ENCODE data around the gene NSUN4. TPM values are rescaled to one million over a fixed set of nuclear protein-coding genes. Genes with fewer than 3 reads are reported as not detected.
"Not testable (repeated sequence)": the region's sequence is repeated elsewhere in the genome, so short reads cannot be mapped to it uniquely, and the experiment has no call there.

The NSUN4 gene
- total and polyA plus RNA-seq, 9 donors = 12.2 to 35.2 (median 17.4) TPM

DNA sequence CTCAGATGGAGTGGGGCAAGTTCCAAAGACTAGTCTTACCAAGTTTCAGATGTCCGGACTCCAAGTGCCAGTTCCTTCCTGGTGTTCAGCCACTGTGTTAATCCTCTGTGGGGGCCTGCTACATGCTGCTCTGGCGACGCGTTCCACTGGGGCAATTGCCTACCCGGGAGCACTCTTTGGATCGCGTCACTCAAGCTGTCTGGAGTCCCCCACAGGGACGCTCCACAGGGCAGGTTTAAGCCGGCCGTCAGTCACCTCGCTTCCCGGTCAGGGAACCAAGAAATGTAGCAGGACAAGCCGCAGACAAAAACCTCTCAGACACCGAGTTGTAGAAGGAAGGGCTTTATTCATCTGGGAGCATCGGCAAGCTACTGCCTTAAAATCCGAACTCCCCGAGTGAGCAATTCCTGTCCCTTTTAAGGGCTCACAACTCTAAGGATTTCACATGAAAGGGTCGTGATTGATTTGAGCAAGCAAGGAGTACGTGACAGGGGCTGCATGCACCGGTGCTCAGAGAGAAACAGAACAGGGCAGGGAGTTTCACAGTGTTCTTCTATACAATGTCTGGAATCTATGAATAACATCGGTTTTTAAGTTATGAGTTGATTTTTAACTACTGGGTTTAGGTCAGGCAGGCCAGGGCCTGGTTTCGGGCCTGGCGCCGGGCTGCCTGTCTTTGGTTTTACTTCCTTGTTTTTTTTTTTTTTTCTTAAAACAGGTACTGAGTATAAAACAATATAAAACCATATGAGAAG, 8.6 kb upstream of the NSUN4 start:
- H3K9me3 ChIP-seq; H3K27me3 ChIP-seq; H3K27ac ChIP-seq; H3K36me3 ChIP-seq; H3K4me1 ChIP-seq (ENCODE audit: insufficient read depth); DNase-seq; intact Hi-C loops (cut with DNase I); H3K4me3 ChIP-seq: not testable (repeated sequence)
- 82 to 89% (median 87%) methylated on average over 24 of the region's 24 CpGs for WGBS, 3 donors

DNA sequence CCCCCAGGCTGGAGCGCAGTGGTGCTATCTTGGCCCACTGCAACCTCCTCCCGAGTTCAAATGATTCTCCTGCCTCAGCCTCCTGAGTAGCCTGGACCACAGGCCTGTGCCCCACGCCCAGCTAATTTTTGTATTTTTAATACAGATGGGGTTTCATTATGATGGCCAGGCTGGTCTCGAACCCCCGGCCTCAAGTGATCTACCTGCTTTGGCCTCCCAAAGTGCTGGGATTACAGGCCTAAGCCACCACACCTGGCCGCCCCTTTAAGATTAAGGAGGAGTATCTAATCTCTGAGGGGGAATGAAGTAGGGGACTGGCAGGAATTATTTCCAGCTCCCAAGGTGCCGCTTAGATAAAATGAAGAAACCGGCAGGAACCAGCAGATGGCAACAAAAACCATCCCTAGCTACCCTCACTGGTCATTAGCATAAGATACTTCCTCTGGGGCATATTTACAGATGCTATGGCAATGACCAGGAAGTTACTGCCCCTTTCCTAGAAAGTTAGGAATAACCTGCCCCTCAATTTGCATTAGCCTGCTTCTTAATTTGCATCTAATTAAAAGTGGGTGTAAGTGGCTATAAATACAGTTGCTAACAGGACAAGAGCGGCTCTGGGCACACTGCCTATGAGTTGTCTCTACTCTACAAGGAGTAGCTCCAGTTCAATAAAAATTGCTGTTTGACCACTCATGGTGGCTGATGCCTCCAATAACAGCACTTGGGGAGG, 7.1 kb upstream of the NSUN4 start:
- H3K9me3 ChIP-seq = no peaks in the 10 kb centered on the region
- no peaks in the 10 kb centered on the region for H3K4me1 ChIP-seq (ENCODE audit: insufficient read depth)
- TF ChIP-seq POLR2A (IDR thresholded peaks at IDR 0.05) (no peak), EP300 (IDR thresholded peaks at IDR 0.05) (no peak)
- TF ChIP-seq, protein P1, sequence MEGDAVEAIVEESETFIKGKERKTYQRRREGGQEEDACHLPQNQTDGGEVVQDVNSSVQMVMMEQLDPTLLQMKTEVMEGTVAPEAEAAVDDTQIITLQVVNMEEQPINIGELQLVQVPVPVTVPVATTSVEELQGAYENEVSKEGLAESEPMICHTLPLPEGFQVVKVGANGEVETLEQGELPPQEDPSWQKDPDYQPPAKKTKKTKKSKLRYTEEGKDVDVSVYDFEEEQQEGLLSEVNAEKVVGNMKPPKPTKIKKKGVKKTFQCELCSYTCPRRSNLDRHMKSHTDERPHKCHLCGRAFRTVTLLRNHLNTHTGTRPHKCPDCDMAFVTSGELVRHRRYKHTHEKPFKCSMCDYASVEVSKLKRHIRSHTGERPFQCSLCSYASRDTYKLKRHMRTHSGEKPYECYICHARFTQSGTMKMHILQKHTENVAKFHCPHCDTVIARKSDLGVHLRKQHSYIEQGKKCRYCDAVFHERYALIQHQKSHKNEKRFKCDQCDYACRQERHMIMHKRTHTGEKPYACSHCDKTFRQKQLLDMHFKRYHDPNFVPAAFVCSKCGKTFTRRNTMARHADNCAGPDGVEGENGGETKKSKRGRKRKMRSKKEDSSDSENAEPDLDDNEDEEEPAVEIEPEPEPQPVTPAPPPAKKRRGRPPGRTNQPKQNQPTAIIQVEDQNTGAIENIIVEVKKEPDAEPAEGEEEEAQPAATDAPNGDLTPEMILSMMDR (IDR thresholded peaks at IDR 0.05) = no peak
- no peak overlapping the region for H3K27ac ChIP-seq
- no peak overlapping the region for H3K4me3 ChIP-seq
- intact Hi-C loops (cut with DNase I) = no loop called here
- DNase-seq = no peak
- no peaks in the 10 kb centered on the region for H3K36me3 ChIP-seq
- WGBS, 3 donors = 78 to 85% (median 80%) methylated on average over 9 of the region's 9 CpGs
- H3K27me3 ChIP-seq = no peaks in the 10 kb centered on the region

DNA sequence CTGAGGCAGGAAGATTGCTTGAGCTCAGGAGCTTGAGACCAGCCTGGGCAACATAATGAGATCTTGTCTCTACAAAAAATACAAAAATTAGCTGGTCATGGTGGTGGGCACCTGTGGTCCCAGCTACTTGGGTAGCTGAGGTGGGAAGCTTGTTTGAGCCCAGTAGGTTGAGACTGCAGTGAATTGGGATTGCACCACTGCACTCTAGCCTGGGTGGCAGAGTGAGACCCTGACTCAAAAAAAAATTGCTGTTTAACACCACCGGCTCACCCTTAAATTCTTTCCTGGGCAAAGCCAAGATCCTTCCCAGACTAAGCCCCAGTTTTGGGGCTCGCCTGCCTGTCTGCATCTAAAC, 6.6 kb upstream of the NSUN4 start:
- no peak for TF ChIP-seq EP300 (IDR thresholded peaks at IDR 0.05)
- TF ChIP-seq POLR2A (IDR thresholded peaks at IDR 0.05) = no peak
- no peak overlapping the region for H3K27ac ChIP-seq
- H3K4me3 ChIP-seq = no peak overlapping the region
- no peaks in the 10 kb centered on the region for H3K4me1 ChIP-seq (ENCODE audit: insufficient read depth)
- DNase-seq = no peak
- H3K9me3 ChIP-seq = no peaks in the 10 kb centered on the region
- H3K36me3 ChIP-seq = no peaks in the 10 kb centered on the region
- intact Hi-C loops (cut with DNase I) = no loop called here
- H3K27me3 ChIP-seq = no peaks in the 10 kb centered on the region
- 62 to 75% (median 66%) methylated on average over 2 of the region's 2 CpGs for WGBS, 3 donors

DNA sequence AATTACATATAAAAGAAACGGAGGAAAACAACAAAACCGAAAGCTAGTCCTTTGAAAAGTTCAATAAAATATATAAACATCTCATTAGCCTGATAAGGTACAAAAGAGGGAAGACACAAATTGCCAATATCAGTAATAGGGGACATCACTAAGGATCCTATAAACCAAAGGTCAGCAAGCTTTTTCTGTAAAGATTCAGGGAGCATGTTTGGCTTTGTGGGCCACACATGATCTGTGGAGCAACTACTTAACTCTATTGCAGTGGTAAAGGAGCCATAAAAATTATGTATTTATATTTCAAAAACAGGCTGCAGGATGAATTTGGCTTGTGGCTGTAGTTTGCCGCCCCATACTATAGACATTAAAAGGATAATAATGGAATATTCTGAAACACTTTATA, 5.5 kb upstream of the NSUN4 start:
- TF ChIP-seq, protein P1 (IDR thresholded peaks at IDR 0.05) = no peak
- no peak for TF ChIP-seq POLR2A (IDR thresholded peaks at IDR 0.05)
- TF ChIP-seq EP300 (IDR thresholded peaks at IDR 0.05) = no peak
- Histone ChIP-seq H3K27ac (no peak overlapping the region), H3K4me3 (no peak overlapping the region), H3K9me3 (no peaks in the 10 kb centered on the region), H3K27me3 (no peaks in the 10 kb centered on the region), H3K36me3 (no peaks in the 10 kb centered on the region), H3K4me1 (ENCODE audit: insufficient read depth) (no peaks in the 10 kb centered on the region)
- intact Hi-C loops (cut with DNase I) = no loop called here
- no peak for DNase-seq
- 82 to 84% (median 82%) methylated on average over 3 of the region's 3 CpGs for WGBS, 3 donors

DNA sequence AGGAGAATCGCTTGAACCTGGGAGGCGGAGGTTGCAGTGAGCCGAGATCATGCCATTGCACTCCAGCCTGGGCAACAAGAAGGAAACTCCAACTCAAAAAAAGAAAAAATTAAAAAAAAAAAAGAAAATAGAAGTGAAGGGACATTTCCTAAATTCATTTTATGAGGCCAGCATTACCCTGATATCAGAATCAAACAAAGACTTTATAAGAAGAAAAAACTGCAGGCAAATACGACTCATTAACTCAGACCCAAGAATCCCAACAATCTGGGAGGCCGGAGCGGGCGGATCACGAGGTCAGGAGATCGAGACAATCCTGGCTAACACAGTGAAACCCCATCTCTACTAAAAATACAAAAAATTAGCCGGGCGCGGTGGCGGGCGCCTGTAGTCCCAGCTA, 3.2 kb upstream of the NSUN4 start:
- intact Hi-C loops (cut with DNase I); H3K27me3 ChIP-seq; H3K4me3 ChIP-seq; H3K36me3 ChIP-seq; H3K4me1 ChIP-seq (ENCODE audit: insufficient read depth); H3K9me3 ChIP-seq; DNase-seq; H3K27ac ChIP-seq: not testable (repeated sequence)
- WGBS, 3 donors = 94 to 97% (median 94%) methylated on average over 9 to 14 of the region's 14 CpGs

Data from ovary (tissue), 9 donors.